GM12875 (cell line): ENCODE data around the gene THY1.

Experiments used
- H3K4me3 ChIP-seq: one replicate; pipeline ENCODE4 v1.5.1; 2011; ENCODE audit warnings: low read depth, low read length, control low read depth
- TF ChIP-seq, protein P1 (sequence below): IDR thresholded peaks from 2 replicates; pipeline ENCODE4 v1.5.1; 2011; ENCODE audit warnings: low read depth, mild to moderate bottlenecking, control low read depth, inconsistent platforms, low read length, moderate library complexity, borderline replicate concordance; ENCODE audit not compliant: insufficient read depth

THY1 gene

DNA sequence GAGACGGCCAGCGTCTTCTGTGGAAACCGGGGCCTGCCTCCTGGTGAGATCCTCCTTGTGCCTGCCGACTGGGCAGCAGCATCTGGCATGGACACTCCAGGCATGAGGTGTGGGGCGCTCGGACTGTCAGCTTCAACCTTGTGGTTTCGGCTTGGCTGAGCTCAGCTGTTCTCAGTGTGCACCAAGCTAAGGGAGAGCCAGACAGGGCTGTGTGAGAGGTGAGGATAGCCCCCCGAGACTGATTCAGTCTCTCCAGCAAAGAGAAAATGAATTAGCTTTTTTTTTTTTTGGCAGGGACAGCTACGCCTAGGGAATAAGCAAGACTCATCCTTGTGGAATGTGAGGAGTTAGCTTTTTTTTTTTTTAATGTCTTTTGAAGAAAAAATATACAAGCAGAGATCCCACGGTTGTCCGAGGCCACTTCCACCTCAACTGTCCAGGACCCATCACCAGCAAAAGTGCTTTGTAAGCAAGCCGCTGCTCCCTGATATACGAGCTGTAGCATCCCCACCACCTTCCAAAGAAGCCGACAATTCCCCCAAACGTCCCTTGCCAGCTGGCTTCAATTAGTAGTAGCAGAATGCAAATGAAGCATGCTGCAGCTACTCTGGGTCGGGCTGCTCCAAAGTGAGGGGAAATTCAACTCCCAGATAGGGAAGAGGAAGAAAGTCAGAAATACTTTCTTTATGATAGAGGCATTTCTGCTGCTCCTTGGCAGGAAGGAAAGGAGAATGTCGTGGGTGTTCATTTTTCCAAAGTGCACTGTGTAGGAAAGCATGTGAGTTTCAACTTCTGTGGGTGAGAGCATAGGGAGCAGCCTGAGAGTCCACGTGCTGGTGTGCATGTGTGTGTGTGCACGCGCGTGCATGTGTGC lies 9.7 kb upstream of the THY1 start:
- TF ChIP-seq, protein P1, sequence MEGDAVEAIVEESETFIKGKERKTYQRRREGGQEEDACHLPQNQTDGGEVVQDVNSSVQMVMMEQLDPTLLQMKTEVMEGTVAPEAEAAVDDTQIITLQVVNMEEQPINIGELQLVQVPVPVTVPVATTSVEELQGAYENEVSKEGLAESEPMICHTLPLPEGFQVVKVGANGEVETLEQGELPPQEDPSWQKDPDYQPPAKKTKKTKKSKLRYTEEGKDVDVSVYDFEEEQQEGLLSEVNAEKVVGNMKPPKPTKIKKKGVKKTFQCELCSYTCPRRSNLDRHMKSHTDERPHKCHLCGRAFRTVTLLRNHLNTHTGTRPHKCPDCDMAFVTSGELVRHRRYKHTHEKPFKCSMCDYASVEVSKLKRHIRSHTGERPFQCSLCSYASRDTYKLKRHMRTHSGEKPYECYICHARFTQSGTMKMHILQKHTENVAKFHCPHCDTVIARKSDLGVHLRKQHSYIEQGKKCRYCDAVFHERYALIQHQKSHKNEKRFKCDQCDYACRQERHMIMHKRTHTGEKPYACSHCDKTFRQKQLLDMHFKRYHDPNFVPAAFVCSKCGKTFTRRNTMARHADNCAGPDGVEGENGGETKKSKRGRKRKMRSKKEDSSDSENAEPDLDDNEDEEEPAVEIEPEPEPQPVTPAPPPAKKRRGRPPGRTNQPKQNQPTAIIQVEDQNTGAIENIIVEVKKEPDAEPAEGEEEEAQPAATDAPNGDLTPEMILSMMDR = no peak
- H3K4me3 ChIP-seq = no peak overlapping the region

DNA sequence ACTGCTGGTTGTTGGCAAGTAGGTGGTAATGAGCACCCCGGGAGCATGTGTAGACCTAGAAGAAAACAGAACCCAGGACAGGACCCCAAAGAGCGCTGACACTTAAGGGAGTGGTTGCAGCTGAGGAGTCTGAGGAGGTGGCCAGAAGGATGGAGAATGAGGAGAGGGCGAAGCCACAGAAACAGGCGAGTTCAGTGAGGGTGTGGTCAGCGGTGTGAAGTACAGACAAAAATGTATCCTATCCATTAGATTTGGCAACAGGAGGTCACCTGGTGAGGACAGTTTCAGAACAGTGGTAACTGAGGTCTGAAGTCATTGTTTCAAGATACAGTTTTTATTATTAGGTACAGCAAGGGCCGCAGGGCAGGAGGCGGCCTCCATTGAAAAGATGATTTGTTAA lies 8.6 kb upstream of the THY1 start:
- no peak overlapping the region for H3K4me3 ChIP-seq
- TF ChIP-seq, protein P1 = no peak

DNA sequence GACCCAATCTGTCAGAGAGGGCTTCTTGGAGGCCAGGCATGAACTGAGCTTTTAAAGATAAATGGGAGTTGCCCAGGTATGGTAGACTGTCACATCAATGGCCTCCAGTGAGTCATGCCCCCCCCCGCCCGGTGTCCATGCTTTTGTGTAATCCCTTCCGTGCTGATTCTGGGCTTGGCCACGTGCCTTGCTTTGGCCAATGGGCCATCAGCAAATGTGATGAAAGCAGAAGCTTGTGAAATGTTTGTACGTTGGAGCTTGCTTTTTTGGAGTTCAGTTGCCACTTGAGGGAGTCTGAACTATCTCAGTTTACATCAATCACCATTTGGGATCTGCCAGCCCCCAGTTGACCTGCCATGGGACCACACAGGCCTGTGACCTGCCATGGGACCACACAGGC lies 4.3 kb upstream of the THY1 start:
- no peak overlapping the region for H3K4me3 ChIP-seq
- TF ChIP-seq, protein P1 = no peak

DNA sequence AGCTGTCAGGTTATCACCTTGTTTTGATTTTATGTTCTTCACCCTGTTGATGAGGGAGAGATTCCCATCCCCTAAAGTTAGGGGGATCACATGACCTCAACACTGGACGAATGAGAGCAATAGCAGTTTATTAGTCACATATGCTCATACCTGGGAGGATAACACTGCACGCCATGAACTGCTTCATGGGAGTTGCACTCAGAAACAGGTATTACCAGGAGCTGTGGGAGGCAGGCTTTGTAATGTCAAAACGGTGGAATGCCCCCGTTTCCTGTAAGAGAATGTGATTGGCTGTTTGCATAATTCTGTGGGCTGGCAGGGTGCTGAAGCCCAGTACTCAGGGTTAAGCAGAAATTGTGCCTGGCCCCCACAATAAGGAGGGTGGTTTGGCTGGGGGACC lies 3.2 kb upstream of the THY1 start:
- TF ChIP-seq, protein P1 = no peak
- H3K4me3 ChIP-seq = no peak overlapping the region

GRCh38 chr11:119424775-119425174 lies 1.8 kb upstream of the THY1 start:
- H3K4me3 ChIP-seq = no peak overlapping the region
- TF ChIP-seq, protein P1 = no peak

- no peak overlapping the region for H3K4me3 ChIP-seq
- TF ChIP-seq, protein P1 = no peak
These were observed 1.3 kb upstream of the THY1 start for GRCh38 chr11:119424276-119424675.

DNA sequence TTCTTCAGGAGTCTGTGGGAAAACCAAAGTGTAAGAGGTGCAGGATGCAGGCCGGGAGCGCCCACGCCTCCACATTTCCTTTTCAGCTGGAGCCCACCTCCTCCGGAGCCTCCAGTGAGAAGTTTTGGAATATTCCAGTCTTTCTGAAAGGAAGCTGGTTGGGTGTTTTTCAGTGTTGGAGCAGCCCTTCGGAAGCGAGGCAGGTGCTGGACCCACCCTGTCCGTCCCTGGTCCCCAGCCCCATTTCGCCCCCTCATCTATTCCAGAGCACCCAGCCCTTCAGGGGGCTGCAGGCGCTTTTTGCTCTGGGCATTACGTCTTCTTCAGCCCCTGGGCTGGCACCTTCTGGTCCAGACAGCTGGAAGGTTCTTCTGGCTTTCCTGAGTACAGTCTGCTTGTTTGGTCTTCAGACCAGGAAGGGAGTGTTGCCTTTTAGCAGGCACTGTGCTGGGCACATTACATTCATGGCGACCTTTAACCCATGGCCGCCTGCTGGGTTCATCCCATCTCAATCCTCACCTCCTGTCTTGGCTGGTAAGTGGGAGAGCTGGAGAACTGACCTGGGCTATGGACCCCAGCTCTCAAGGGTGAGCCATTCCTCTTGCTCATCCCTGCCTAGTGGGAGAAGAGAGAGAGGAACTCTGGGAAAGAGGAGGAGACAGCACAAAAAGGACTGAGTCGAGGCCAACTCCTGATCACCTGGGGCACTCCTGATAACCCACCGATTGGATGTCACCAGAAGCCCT lies 710 bp upstream of the THY1 start:
- no peak overlapping the region for H3K4me3 ChIP-seq
- TF ChIP-seq, protein P1 = no peak
